Measurements from ENCODE around the gene NEGR1. TPM values are rescaled to one million over a fixed set of nuclear protein-coding genes. Genes with fewer than 3 reads are reported as not detected.

NEGR1 gene
- total and polyA plus RNA-seq, 4 donors = 0.86 to 7.3 (median 2.5) TPM

DNA sequence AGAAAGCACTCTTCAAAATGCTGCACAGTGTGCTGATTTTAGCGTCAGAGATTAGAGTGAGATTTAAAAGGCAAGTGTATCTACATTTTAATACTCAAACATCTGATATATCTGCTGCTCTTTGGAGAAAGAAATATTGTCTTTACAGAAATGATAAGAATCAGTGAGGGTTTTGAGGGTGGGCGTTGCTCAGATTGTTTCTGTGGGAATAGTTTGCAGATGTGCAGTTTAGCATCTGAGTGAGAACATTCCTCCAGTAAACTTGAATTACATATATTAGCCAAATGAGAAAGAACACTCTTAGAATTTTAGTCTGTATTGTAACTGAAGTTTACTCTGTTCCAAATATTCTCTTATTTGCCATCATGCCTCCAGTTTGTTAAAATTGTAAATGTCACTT, 549.2 kb downstream of the NEGR1 start:
- Histone ChIP-seq H3K4me1 (ENCODE audit: control insufficient read depth in 5 of 5, insufficient read depth in 5 of 5, low read length in 5 of 5) (no peaks in the 10 kb centered on the region), H3K9me3 (ENCODE audit: control insufficient read depth in 4 of 4, insufficient read depth in 3 of 4, low read length in 3 of 4) (no peaks in the 10 kb centered on the region), H3K36me3 (ENCODE audit: control insufficient read depth in 4 of 4, insufficient read depth in 4 of 4, low read length in 4 of 4) (no peaks in the 10 kb centered on the region), H3K9ac (ENCODE audit: insufficient read depth in 1 of 2, low read length in 2 of 2) (no peak overlapping the region), H3K4me3 (no peak overlapping the region), H3K27me3 (ENCODE audit: control insufficient read depth in 3 of 3, insufficient read depth in 3 of 3, low read length in 2 of 3) (no peaks in the 10 kb centered on the region), H3K27ac (ENCODE audit: low read depth in 1 of 2, low read length in 1 of 2) (no peak overlapping the region)
- ATAC-seq (ENCODE audit: insufficient read depth, low FRiP score) (no peak), DNase-seq (no peak)
- TF ChIP-seq CTCF (IDR thresholded peaks at IDR 0.05; ENCODE audit: control extremely low read depth, extremely low read depth) = no peak
- 47 to 68% methylated on average over 2 of the region's 2 CpGs for WGBS, 2 donors

GRCh38 chr1:71721532-71721931, 560.8 kb downstream of the NEGR1 start:
- 70 to 80% methylated on average over 2 of the region's 2 CpGs for WGBS, 2 donors
- Histone ChIP-seq H3K36me3 (ENCODE audit: control insufficient read depth in 4 of 4, insufficient read depth in 4 of 4, low read length in 4 of 4) (no peaks in the 10 kb centered on the region), H3K4me3 (no peak overlapping the region), H3K9ac (ENCODE audit: insufficient read depth in 1 of 2, low read length in 2 of 2) (no peak overlapping the region), H3K27ac (ENCODE audit: low read depth in 1 of 2, low read length in 1 of 2) (no peak overlapping the region), H3K27me3 (ENCODE audit: control insufficient read depth in 3 of 3, insufficient read depth in 3 of 3, low read length in 2 of 3) (no peaks in the 10 kb centered on the region), H3K9me3 (ENCODE audit: control insufficient read depth in 4 of 4, insufficient read depth in 3 of 4, low read length in 3 of 4) (no peaks in the 10 kb centered on the region), H3K4me1 (ENCODE audit: control insufficient read depth in 5 of 5, insufficient read depth in 5 of 5, low read length in 5 of 5) (peaks cover 0 to 7% (median 0%) of the 10 kb centered on the region in 5 donors)
- no peak for ATAC-seq (ENCODE audit: insufficient read depth, low FRiP score)
- TF ChIP-seq CTCF (IDR thresholded peaks at IDR 0.05; ENCODE audit: control extremely low read depth, extremely low read depth) = no peak
- DNase-seq = no peak

DNA sequence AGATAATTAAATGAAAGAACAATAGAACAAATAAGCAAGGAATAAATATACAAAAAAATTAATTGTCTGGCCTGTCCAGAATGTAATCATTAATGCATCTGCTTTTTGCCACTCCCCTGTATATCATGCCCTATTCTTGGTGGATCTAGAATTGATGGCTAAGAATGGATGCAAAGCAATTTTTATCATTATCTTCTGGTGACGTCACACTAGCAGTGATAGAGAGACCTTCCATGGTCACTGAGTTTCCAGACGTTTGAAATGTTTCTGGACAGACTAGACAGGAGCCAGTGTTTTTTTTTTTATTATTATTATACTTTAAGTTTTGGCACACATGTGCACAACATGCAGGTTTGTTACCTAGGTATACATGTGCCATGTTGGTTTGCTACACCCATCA, 563.0 kb downstream of the NEGR1 start:
- no peak for TF ChIP-seq CTCF (IDR thresholded peaks at IDR 0.05; ENCODE audit: control extremely low read depth, extremely low read depth)

GRCh38 chr1:71717186-71717585, 565.2 kb downstream of the NEGR1 start:
- DNase-seq (no peak), ATAC-seq (ENCODE audit: insufficient read depth, low FRiP score) (no peak)
- no peak overlapping the region for H3K27ac ChIP-seq (ENCODE audit: low read depth in 1 of 2, low read length in 1 of 2)
- H3K27me3 ChIP-seq (ENCODE audit: control insufficient read depth in 3 of 3, insufficient read depth in 3 of 3, low read length in 2 of 3) = no peaks in the 10 kb centered on the region
- no peak for TF ChIP-seq CTCF (IDR thresholded peaks at IDR 0.05; ENCODE audit: control extremely low read depth, extremely low read depth)
- H3K36me3 ChIP-seq (ENCODE audit: control insufficient read depth in 4 of 4, insufficient read depth in 4 of 4, low read length in 4 of 4) = no peaks in the 10 kb centered on the region
- H3K4me3 ChIP-seq = no peak overlapping the region
- peaks cover 0 to 6% (median 2%) of the 10 kb centered on the region in 4 donors for H3K9me3 ChIP-seq (ENCODE audit: control insufficient read depth in 4 of 4, insufficient read depth in 3 of 4, low read length in 3 of 4)
- H3K9ac ChIP-seq (ENCODE audit: insufficient read depth in 1 of 2, low read length in 2 of 2) = no peak overlapping the region
- no peaks in the 10 kb centered on the region for H3K4me1 ChIP-seq (ENCODE audit: control insufficient read depth in 5 of 5, insufficient read depth in 5 of 5, low read length in 5 of 5)

More for the DNA sequence above, 563.0 kb downstream of the NEGR1 start:
- Histone ChIP-seq H3K27me3 (ENCODE audit: control insufficient read depth in 3 of 3, insufficient read depth in 3 of 3, low read length in 2 of 3) (no peaks in the 10 kb centered on the region), H3K9ac (ENCODE audit: insufficient read depth in 1 of 2, low read length in 2 of 2) (no peak overlapping the region), H3K9me3 (ENCODE audit: control insufficient read depth in 4 of 4, insufficient read depth in 3 of 4, low read length in 3 of 4) (peaks cover 0 to 6% (median 2%) of the 10 kb centered on the region in 4 donors), H3K36me3 (ENCODE audit: control insufficient read depth in 4 of 4, insufficient read depth in 4 of 4, low read length in 4 of 4) (no peaks in the 10 kb centered on the region), H3K4me1 (ENCODE audit: control insufficient read depth in 5 of 5, insufficient read depth in 5 of 5, low read length in 5 of 5) (no peaks in the 10 kb centered on the region), H3K4me3 (no peak overlapping the region), H3K27ac (ENCODE audit: low read depth in 1 of 2, low read length in 1 of 2) (no peak overlapping the region)
- ATAC-seq (ENCODE audit: insufficient read depth, low FRiP score) (no peak), DNase-seq (no peak)
- 57 to 76% methylated on average over 2 of the region's 2 CpGs for WGBS, 2 donors

Data from lung (tissue), 12 donors.